PC-9 (cell line): Measurements from ENCODE around the gene MED9.

Experiments
- CTCF ChIP-seq: fragments of 200-600 bp; sonication (generic); conservative IDR thresholded peaks from 2 replicates; pipeline ENCODE4 v1.6.1; 2017; ENCODE audit warnings: mixed run types, antibody characterized with exemption, mild to moderate bottlenecking, moderate library complexity
- EZH2 ChIP-seq: fragments of 200-600 bp; sonication (generic); IDR thresholded peaks from 2 replicates; pipeline ENCODE4 v1.8.0; 2017; ENCODE audit warnings: antibody characterized with exemption, low read depth

- no peak for TF ChIP-seq CTCF
- no peak for TF ChIP-seq EZH2
These were observed 9.8 kb upstream of the MED9 start for GRCh38 chr17:17467016-17467415.
